Osteoblast (primary cell): Measurements from ENCODE around the gene KIF26B. TPM values are rescaled to one million over a fixed set of nuclear protein-coding genes. Genes with fewer than 3 reads are reported as not detected.

ENCODE experiments used
- DNase-seq: peaks from one replicate; pipeline ENCODE4 v3.0.0; 2011; ENCODE audit warnings: low spot score, mixed read lengths; ENCODE audit not compliant: insufficient read length; ENCODE audit errors: missing footprints
- H2AFZ ChIP-seq: 2 replicates; pipeline ENCODE4 v1.6.0; 2011; ENCODE audit warnings: mild to moderate bottlenecking, low read length
- H3K27ac ChIP-seq: 2 replicates; pipeline ENCODE4 v1.5.1; 2011; ENCODE audit warnings: mild to moderate bottlenecking, low read depth, low read length, moderate library complexity
- H3K27me3 ChIP-seq: 2 replicates; pipeline ENCODE4 v1.6.0; 2012; ENCODE audit warnings: mild to moderate bottlenecking, control low read depth, inconsistent platforms, low read length, moderate library complexity; ENCODE audit not compliant: insufficient read depth
- H3K36me3 ChIP-seq: 2 replicates; pipeline ENCODE4 v1.5.1; 2011; ENCODE audit warnings: mild to moderate bottlenecking, low read length, control low read depth, moderate library complexity; ENCODE audit not compliant: insufficient read depth
- H3K4me1 ChIP-seq: 2 replicates; pipeline ENCODE4 v1.5.1; 2011; ENCODE audit warnings: mild to moderate bottlenecking, low read length, control low read depth, moderate library complexity; ENCODE audit not compliant: insufficient read depth
- H3K4me2 ChIP-seq: 2 replicates; pipeline ENCODE4 v1.6.0; 2011; ENCODE audit warnings: mild to moderate bottlenecking, low read length; ENCODE audit not compliant: insufficient read depth
- H3K4me3 ChIP-seq: fragments of 200-600 bp; sonication (generic); 3 replicates; pipeline ENCODE4 v1.5.1; 2012; ENCODE audit warnings: mild to moderate bottlenecking, low read length, inconsistent platforms; ENCODE audit not compliant: insufficient read depth
- H3K79me2 ChIP-seq: 2 replicates; pipeline ENCODE4 v1.6.0; 2012; ENCODE audit warnings: mild to moderate bottlenecking, low read length, control low read depth, inconsistent platforms; ENCODE audit not compliant: insufficient read depth
- H3K9me3 ChIP-seq: 2 replicates; pipeline ENCODE4 v1.5.1; 2011; ENCODE audit warnings: low read depth, low read length, control low read depth
- H4K20me1 ChIP-seq: 2 replicates; pipeline ENCODE4 v1.6.0; 2012; ENCODE audit warnings: mild to moderate bottlenecking, low read length, control low read depth; ENCODE audit not compliant: insufficient read depth
- CTCF ChIP-seq: IDR thresholded peaks from 2 replicates; pipeline ENCODE4 v1.5.1; 2011; ENCODE audit warnings: mild to moderate bottlenecking, low read depth, low read length, moderate library complexity; ENCODE audit errors: extremely low read depth
- total RNA-seq: library from RNA; depleted of rRNA; stranded (reverse); fragments of >200 nt; gene quantifications from 2 replicates; pipeline ENCODE4 v1.2.3, GENCODE V29; 2012

Gene KIF26B
- total RNA-seq, 1 donor: 22.1 TPM

GRCh38 chr1:245380790-245381535, 226.2 kb downstream of the KIF26B start:
- H3K9me3 ChIP-seq: no peaks in the 10 kb centered on the region
- no peak overlapping the region for H3K4me3 ChIP-seq
- H3K27ac ChIP-seq: no peak overlapping the region
- H4K20me1 ChIP-seq: no peaks in the 10 kb centered on the region
- H3K27me3 ChIP-seq: no peaks in the 10 kb centered on the region
- no peak overlapping the region for H2AFZ ChIP-seq
- no peak for DNase-seq
- H3K36me3 ChIP-seq: no peaks in the 10 kb centered on the region
- TF ChIP-seq CTCF: peak; percentile 43
- H3K79me2 ChIP-seq: no peaks in the 10 kb centered on the region
- H3K4me1 ChIP-seq: no peaks in the 10 kb centered on the region
- H3K4me2 ChIP-seq: no peak overlapping the region

GRCh38 chr1:245382981-245383380, 228.2 kb downstream of the KIF26B start:
- Histone ChIP-seq H3K9me3 (no peaks in the 10 kb centered on the region), H3K36me3 (no peaks in the 10 kb centered on the region), H3K27me3 (no peaks in the 10 kb centered on the region), H3K27ac (no peak overlapping the region), H3K4me2 (no peak overlapping the region), H2AFZ (no peak overlapping the region), H3K79me2 (no peaks in the 10 kb centered on the region), H3K4me3 (no peak overlapping the region), H4K20me1 (no peaks in the 10 kb centered on the region), H3K4me1 (no peaks in the 10 kb centered on the region)
- TF ChIP-seq CTCF: no peak
- DNase-seq: no peak

GRCh38 chr1:245383396-245384330, 228.9 kb downstream of the KIF26B start:
- Histone ChIP-seq H3K4me3 (no peak overlapping the region), H3K36me3 (no peaks in the 10 kb centered on the region), H3K9me3 (no peaks in the 10 kb centered on the region), H3K4me1 (no peaks in the 10 kb centered on the region), H2AFZ (no peak overlapping the region), H4K20me1 (no peaks in the 10 kb centered on the region), H3K79me2 (no peaks in the 10 kb centered on the region), H3K27me3 (no peaks in the 10 kb centered on the region), H3K4me2 (no peak overlapping the region), H3K27ac (no peak overlapping the region)
- DNase-seq: no peak
- no peak for TF ChIP-seq CTCF
